Sigmoid colon (tissue), 4 donors: Measurements from ENCODE around the gene SPRY4.

Experiments
- POLR2A ChIP-seq, 2 donors: fragments of 450-650 bp; IDR thresholded peaks; one replicate each; pipeline ENCODE4 v1.6.1; 2016; ENCODE audit warnings: antibody characterized with exemption in 2 of 2, mild to moderate bottlenecking in 2 of 2, moderate library complexity in 2 of 2
- POLR2AphosphoS5 ChIP-seq, 4 donors: sonication (generic); formaldehyde crosslinking; IDR thresholded peaks; one replicate each; pipeline ENCODE4 v1.6.1; 2017; ENCODE audit warnings: antibody characterized with exemption in 4 of 4
- TF ChIP-seq, protein P1 (sequence below), 4 experiments: fragments of 450-650 bp in 3 of 4; fragments of 200-600 bp in 1 of 4; IDR thresholded peaks; one replicate each; pipeline ENCODE4 v1.5.1; 2016 to 2019; ENCODE audit warnings: antibody characterized with exemption in 4 of 4, mild to moderate bottlenecking in 3 of 4, moderate library complexity in 2 of 4

DNA sequence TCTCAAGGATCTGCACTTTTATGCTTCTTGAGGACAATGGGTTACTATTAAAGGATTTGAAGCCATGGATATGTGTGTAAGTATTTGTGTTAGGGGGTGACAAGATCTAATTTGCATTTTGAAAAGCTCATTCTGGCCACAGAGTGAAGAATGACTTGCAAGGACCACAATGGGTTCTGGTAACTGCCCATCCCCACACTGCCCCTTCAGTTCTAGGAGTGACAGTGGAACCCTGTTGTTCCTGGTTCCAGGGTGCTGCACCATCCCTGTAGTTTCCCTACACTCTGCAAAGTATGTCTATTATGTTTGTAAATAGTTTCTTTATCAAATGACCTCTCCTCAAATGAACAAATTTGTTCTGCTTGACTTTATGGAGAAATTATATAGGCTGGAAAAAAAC lies 9.7 kb upstream of the SPRY4 start:
- TF ChIP-seq POLR2A (IDR thresholded peaks at IDR 0.05) (no peak), POLR2AphosphoS5 (IDR thresholded peaks at IDR 0.05) (no peak)
- TF ChIP-seq, protein P1, sequence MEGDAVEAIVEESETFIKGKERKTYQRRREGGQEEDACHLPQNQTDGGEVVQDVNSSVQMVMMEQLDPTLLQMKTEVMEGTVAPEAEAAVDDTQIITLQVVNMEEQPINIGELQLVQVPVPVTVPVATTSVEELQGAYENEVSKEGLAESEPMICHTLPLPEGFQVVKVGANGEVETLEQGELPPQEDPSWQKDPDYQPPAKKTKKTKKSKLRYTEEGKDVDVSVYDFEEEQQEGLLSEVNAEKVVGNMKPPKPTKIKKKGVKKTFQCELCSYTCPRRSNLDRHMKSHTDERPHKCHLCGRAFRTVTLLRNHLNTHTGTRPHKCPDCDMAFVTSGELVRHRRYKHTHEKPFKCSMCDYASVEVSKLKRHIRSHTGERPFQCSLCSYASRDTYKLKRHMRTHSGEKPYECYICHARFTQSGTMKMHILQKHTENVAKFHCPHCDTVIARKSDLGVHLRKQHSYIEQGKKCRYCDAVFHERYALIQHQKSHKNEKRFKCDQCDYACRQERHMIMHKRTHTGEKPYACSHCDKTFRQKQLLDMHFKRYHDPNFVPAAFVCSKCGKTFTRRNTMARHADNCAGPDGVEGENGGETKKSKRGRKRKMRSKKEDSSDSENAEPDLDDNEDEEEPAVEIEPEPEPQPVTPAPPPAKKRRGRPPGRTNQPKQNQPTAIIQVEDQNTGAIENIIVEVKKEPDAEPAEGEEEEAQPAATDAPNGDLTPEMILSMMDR (IDR thresholded peaks at IDR 0.05) = no peak
